ENCODE data around the gene MYO15A.

MYO15A gene

GRCh38 chr17:18132711-18133110, 24.2 kb downstream of the MYO15A start:
- DNase-seq: no peak

GRCh38 chr17:18136357-18136756, 27.8 kb downstream of the MYO15A start:
- DNase-seq: no peak

GRCh38 chr17:18138065-18138749, 29.7 kb downstream of the MYO15A start:
- no peak for DNase-seq

GRCh38 chr17:18139092-18139491, 30.5 kb downstream of the MYO15A start:
- DNase-seq: no peak

- DNase-seq: no peak
Measured at GRCh38 chr17:18139498-18139897, 30.9 kb downstream of the MYO15A start.

- no peak for DNase-seq
Measured at GRCh38 chr17:18139949-18140348, 31.4 kb downstream of the MYO15A start.

GRCh38 chr17:18140648-18141047, 32.1 kb downstream of the MYO15A start:
- no peak for DNase-seq

- DNase-seq: peak; percentile 66
Measured at GRCh38 chr17:18141210-18141803, 32.8 kb downstream of the MYO15A start.

- no peak for DNase-seq
Measured at GRCh38 chr17:18142417-18142816, 33.9 kb downstream of the MYO15A start.

- no peak for DNase-seq
Measured at GRCh38 chr17:18143044-18143936, 34.7 kb downstream of the MYO15A start.

- DNase-seq: no peak
Measured at GRCh38 chr17:18144261-18144660, 35.7 kb downstream of the MYO15A start.

- DNase-seq: no peak
Measured at GRCh38 chr17:18144855-18145254, 36.3 kb downstream of the MYO15A start.

GRCh38 chr17:18145811-18146210, 37.3 kb downstream of the MYO15A start:
- no peak for DNase-seq

- no peak for DNase-seq
Measured at GRCh38 chr17:18146259-18146658, 37.7 kb downstream of the MYO15A start.

- DNase-seq: no peak
Measured at GRCh38 chr17:18146980-18147379, 38.4 kb downstream of the MYO15A start.

- DNase-seq: no peak
Measured at GRCh38 chr17:18148586-18148985, 40.0 kb downstream of the MYO15A start.

GRCh38 chr17:18151290-18151689, 42.7 kb downstream of the MYO15A start:
- DNase-seq: no peak

GRCh38 chr17:18155179-18155578, 46.6 kb downstream of the MYO15A start:
- no peak for DNase-seq

- DNase-seq: no peak
Measured at GRCh38 chr17:18156171-18156975, 47.8 kb downstream of the MYO15A start.

GRCh38 chr17:18156976-18157280, 48.4 kb downstream of the MYO15A start:
- no peak for DNase-seq

- no peak for DNase-seq
Measured at GRCh38 chr17:18157354-18157985, 48.9 kb downstream of the MYO15A start.

GRCh38 chr17:18158022-18158600, 49.6 kb downstream of the MYO15A start:
- no peak for DNase-seq

Measured in NCI-H1105 treated with DMSO at 0.1 percent for 48 hours (cell line).